Smooth muscle cell (in vitro differentiated cells): ENCODE results near the gene ERMP1. TPM values are rescaled to one million over a fixed set of nuclear protein-coding genes. Genes with fewer than 3 reads are reported as not detected.

ENCODE experiments used
- DNase-seq: peaks from one replicate; lab custom pipeline; 2025; ENCODE audit not compliant: unreplicated experiment; lab: John Stamatoyannopoulos, UW
- H2AFZ ChIP-seq: fragments of 200-600 bp; sonication (generic); 2 replicates; pipeline ENCODE4 v1.6.0; 2016; ENCODE audit warnings: antibody characterized with exemption, low read depth, mild to moderate bottlenecking
- H3F3A ChIP-seq: fragments of 200-600 bp; sonication (generic); 2 replicates; pipeline ENCODE4 v1.6.0; 2017; ENCODE audit warnings: antibody characterized with exemption, low read depth
- H3K27ac ChIP-seq: fragments of 200-600 bp; sonication (generic); 2 replicates; pipeline ENCODE4 v1.5.1; 2016; ENCODE audit warnings: low read depth, mild to moderate bottlenecking
- H3K27me3 ChIP-seq: fragments of 200-600 bp; sonication (generic); 2 replicates; pipeline ENCODE4 v1.6.1; 2016; ENCODE audit warnings: low read depth, mild to moderate bottlenecking
- H3K36me3 ChIP-seq: fragments of 200-600 bp; sonication (generic); 2 replicates; pipeline ENCODE4 v1.5.1; 2016; ENCODE audit warnings: low read depth
- H3K4me1 ChIP-seq: fragments of 200-600 bp; sonication (generic); 2 replicates; pipeline ENCODE4 v1.5.1; 2016; ENCODE audit warnings: low read depth
- H3K4me2 ChIP-seq: fragments of 200-600 bp; sonication (generic); 2 replicates; pipeline ENCODE4 v1.6.0; 2016; ENCODE audit warnings: mild to moderate bottlenecking
- H3K4me3 ChIP-seq: fragments of 200-600 bp; sonication (generic); 2 replicates; pipeline ENCODE4 v1.5.1; 2016; ENCODE audit warnings: mild to moderate bottlenecking
- H3K79me2 ChIP-seq: fragments of 200-600 bp; sonication (generic); 2 replicates; pipeline ENCODE4 v1.6.0; 2016; ENCODE audit warnings: low read depth, mild to moderate bottlenecking
- H3K9ac ChIP-seq: fragments of 200-600 bp; sonication (generic); 2 replicates; pipeline ENCODE4 v1.6.0; 2016; ENCODE audit warnings: low read depth
- H3K9me3 ChIP-seq: fragments of 200-600 bp; sonication (generic); replicated peaks from 2 replicates; pipeline ENCODE4 v1.5.1; 2016; ENCODE audit warnings: low read depth
- H4K20me1 ChIP-seq: fragments of 200-600 bp; sonication (generic); 2 replicates; pipeline ENCODE4 v1.6.0; 2016; ENCODE audit warnings: low read depth
- WGBS: methylation state at CpG from one replicate; pipeline ENCODE4 v1.1.7; 2016; ENCODE audit warnings: low lambda C conversion rate; 5-methylcytosine and 5-hydroxymethylcytosine counted together
- polyA plus RNA-seq: library from polyadenylated mRNA; unstranded; fragments of >200 nt; fragmentation: Nextera tagmentation; extraction: Ambion mirVana; gene quantifications from 2 replicates; pipeline ENCODE4 v1.2.1, GENCODE V29; 2016
- total RNA-seq: library from RNA; depleted of rRNA; stranded (reverse); fragments of >200 nt; gene quantifications from 2 replicates; pipeline ENCODE4 v1.2.3, GENCODE V29; 2014
- TF ChIP-seq, protein P1 (sequence below): fragments of 200-600 bp; sonication (generic); IDR thresholded peaks from 2 replicates; pipeline ENCODE4 v1.5.1; 2017; ENCODE audit warnings: borderline replicate concordance, mild to moderate bottlenecking, antibody characterized with exemption; ENCODE audit not compliant: insufficient read depth, poor library complexity, severe bottlenecking

ERMP1 gene
- total and polyA plus RNA-seq, 2 experiments from 2014 or later: 2.1 to 10.7 TPM

DNA sequence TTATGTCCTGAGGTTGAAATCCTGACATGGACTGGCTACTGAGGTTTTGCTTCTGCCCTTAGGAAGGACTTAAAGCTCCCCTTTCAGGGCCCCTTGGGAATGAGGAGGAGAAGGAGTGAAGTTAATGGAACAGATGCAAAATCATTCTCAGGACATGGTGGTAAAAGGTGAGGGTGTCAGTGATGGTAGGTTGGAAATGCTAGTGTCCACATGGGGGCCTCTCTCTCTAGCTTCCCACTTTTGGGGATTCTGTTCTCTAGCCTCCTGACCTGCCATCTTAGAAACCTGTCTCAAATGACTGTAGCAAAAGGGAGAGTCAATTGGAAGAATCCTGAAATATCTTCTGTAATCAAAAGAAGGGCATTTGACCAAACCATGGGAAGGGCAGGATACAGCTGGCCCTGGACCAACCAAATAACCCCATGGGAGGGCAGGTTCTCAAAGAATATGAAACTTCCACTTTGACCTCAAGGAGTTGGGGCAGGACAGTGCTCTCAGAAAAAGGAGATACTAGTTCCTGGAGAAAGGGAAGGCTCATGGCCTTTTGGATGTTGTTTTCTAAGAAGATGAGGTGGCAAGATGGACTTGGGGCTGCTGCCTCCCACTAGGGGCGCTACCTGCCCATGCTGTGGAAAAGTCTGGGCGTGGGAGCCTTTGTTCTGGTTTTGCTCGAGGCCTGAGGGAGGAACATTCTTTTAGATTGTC is 36.5 kb upstream of the ERMP1 start:
- no peak for DNase-seq
- WGBS: 68% methylated on average over 3 of the region's 3 CpGs
- H3K36me3 ChIP-seq: no peaks in the 10 kb centered on the region
- no peaks in the 10 kb centered on the region for H3K79me2 ChIP-seq
- no peaks in the 10 kb centered on the region for H3K9me3 ChIP-seq
- H3K4me2 ChIP-seq: no peak overlapping the region
- no peaks in the 10 kb centered on the region for H3K4me1 ChIP-seq
- TF ChIP-seq, protein P1, sequence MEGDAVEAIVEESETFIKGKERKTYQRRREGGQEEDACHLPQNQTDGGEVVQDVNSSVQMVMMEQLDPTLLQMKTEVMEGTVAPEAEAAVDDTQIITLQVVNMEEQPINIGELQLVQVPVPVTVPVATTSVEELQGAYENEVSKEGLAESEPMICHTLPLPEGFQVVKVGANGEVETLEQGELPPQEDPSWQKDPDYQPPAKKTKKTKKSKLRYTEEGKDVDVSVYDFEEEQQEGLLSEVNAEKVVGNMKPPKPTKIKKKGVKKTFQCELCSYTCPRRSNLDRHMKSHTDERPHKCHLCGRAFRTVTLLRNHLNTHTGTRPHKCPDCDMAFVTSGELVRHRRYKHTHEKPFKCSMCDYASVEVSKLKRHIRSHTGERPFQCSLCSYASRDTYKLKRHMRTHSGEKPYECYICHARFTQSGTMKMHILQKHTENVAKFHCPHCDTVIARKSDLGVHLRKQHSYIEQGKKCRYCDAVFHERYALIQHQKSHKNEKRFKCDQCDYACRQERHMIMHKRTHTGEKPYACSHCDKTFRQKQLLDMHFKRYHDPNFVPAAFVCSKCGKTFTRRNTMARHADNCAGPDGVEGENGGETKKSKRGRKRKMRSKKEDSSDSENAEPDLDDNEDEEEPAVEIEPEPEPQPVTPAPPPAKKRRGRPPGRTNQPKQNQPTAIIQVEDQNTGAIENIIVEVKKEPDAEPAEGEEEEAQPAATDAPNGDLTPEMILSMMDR: peak; percentile 28
- no peaks in the 10 kb centered on the region for H4K20me1 ChIP-seq
- no peak overlapping the region for H2AFZ ChIP-seq
- no peaks in the 10 kb centered on the region for H3F3A ChIP-seq
- H3K9ac ChIP-seq: no peak overlapping the region
- no peaks in the 10 kb centered on the region for H3K27me3 ChIP-seq
- no peak overlapping the region for H3K27ac ChIP-seq
- H3K4me3 ChIP-seq: no peak overlapping the region

GRCh38 chr9:5868235-5868634 is 35.3 kb upstream of the ERMP1 start:
- Histone ChIP-seq H3K9me3 (no peaks in the 10 kb centered on the region), H3K4me1 (no peaks in the 10 kb centered on the region), H3K36me3 (no peaks in the 10 kb centered on the region), H3K79me2 (no peaks in the 10 kb centered on the region), H3K4me3 (no peak overlapping the region), H3K27me3 (no peaks in the 10 kb centered on the region), H3K27ac (no peak overlapping the region), H3K4me2 (no peak overlapping the region), H2AFZ (no peak overlapping the region), H3K9ac (no peak overlapping the region), H4K20me1 (no peaks in the 10 kb centered on the region), H3F3A (no peaks in the 10 kb centered on the region)
- TF ChIP-seq, protein P1: no peak
- WGBS: 51% methylated on average over 9 of the region's 9 CpGs
- DNase-seq: no peak

DNA sequence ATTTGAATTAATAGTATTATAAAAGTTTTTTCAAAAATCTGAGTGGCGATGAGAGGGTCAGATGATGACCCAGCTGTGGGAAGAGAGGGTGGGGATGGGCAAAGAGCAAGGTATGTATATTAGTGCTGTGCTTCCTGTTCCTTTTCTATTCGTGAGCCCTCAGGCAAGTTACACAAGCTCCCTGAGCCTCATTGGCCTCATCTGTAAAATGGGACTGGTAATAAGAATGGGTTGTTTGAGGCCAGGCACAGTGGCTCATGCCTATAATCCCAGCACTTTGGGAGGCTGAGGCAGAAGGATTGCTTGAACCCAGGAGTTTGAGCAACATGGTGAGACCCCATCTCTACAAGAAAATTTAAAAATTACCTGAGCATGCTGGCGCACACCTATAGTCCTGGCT is 33.8 kb upstream of the ERMP1 start:
- H3K36me3 ChIP-seq: no peaks in the 10 kb centered on the region
- H3K4me3 ChIP-seq: no peak overlapping the region
- no peaks in the 10 kb centered on the region for H3K9me3 ChIP-seq
- TF ChIP-seq, protein P1: no peak
- H3K79me2 ChIP-seq: no peaks in the 10 kb centered on the region
- H3K9ac ChIP-seq: no peak overlapping the region
- no peak overlapping the region for H3K27ac ChIP-seq
- no peak overlapping the region for H3K4me2 ChIP-seq
- DNase-seq: no peak
- 96% methylated on average over 3 of the region's 3 CpGs for WGBS
- H3K27me3 ChIP-seq: no peaks in the 10 kb centered on the region
- no peak overlapping the region for H2AFZ ChIP-seq
- no peaks in the 10 kb centered on the region for H4K20me1 ChIP-seq
- no peaks in the 10 kb centered on the region for H3K4me1 ChIP-seq
- H3F3A ChIP-seq: no peaks in the 10 kb centered on the region

GRCh38 chr9:5866272-5866671 is 33.4 kb upstream of the ERMP1 start:
- no peak overlapping the region for H3K9ac ChIP-seq
- TF ChIP-seq, protein P1: no peak
- no peak overlapping the region for H3K27ac ChIP-seq
- DNase-seq: no peak
- H3K9me3 ChIP-seq: no peaks in the 10 kb centered on the region
- no peaks in the 10 kb centered on the region for H3K27me3 ChIP-seq
- H3K4me1 ChIP-seq: no peaks in the 10 kb centered on the region
- no peaks in the 10 kb centered on the region for H3F3A ChIP-seq
- no peaks in the 10 kb centered on the region for H4K20me1 ChIP-seq
- no peaks in the 10 kb centered on the region for H3K36me3 ChIP-seq
- H3K4me3 ChIP-seq: no peak overlapping the region
- no peak overlapping the region for H2AFZ ChIP-seq
- WGBS: 100% methylated on average over 2 of the region's 2 CpGs
- no peaks in the 10 kb centered on the region for H3K79me2 ChIP-seq
- no peak overlapping the region for H3K4me2 ChIP-seq
